Hematopoietic multipotent progenitor cell treated with erythropoietin and hydrocortisone succinate and interleukin-3 and kit ligand, for 6 days (in vitro differentiated cells): Measurements from ENCODE around the gene CEP112.

ENCODE experiments used
- DNase-seq: peaks from one replicate; pipeline ENCODE4 v3.0.0-alpha.2; 2015

Gene CEP112

DNA sequence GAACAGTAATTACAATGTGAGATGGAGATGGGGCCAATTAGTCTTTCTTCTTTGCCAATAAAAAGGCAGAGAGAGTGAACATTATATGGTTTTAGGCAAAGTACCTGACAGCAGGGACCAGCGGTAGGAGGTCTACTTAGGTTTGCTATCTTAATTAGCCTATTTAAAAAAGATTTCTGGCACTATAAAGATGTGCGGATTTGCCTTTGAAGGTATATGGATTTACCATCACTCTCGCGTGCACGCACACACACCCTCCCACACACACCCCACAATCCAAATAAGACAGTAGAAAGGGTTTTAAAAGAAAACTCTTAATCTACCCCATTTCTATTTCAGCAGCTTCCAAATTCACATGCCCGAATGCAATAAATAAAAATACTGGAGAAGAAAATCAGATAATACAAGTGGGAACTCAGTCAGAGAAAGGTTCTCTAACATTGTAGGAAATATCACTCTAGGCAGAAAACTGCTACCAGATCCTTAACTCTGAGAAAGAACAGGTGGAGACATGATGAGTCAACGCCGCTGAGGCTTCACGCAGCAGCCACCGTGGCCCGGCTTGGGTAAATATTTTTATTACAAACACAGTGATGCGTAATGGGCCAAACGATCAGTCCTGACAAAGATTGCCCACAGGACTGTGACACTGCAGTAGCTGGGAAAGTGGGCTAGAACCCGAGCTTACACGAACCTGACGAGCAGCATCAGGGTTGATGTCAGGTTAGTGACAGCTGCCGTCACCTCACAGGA lies 563.9 kb downstream of the CEP112 start:
- DNase-seq, result no peak

DNA sequence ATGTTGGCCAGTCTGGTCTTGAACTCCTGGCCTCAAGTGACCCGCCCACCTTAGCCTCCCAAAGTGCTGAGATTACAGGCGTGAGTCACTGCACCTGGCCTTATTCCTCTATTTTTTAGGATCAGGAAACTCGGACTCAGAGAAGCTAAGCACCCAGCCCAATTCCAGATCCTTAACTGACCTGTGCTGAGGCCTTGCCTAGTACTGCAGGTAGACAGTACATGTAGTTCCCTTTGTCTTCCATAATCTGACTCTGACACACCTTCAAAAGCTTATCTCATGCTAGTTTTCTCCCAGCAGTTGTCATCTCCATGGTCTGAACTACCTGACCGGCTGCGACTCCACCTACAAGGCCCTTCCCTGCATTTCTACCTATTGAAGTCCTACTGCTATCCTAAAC lies 564.8 kb downstream of the CEP112 start:
- DNase-seq, result no peak

DNA sequence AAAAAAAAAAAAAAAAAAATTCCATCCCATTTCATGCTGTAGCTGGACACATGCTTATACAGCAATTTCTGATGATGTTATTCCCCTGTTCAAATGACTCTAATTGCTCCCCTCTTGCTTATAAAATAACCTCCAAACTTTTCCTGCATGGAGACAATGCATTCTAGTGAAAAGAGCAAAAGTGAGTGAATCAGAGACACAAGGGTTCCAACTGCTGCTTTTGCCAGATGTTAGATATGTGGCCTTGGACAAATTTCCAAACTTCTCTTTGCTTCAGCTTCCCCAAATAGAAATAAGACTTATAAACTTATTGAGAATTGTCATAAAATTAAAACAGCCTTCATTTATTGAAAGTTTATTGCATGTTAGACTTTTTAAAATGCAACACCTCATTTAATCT lies 565.5 kb downstream of the CEP112 start:
- DNase-seq, result no peak

DNA sequence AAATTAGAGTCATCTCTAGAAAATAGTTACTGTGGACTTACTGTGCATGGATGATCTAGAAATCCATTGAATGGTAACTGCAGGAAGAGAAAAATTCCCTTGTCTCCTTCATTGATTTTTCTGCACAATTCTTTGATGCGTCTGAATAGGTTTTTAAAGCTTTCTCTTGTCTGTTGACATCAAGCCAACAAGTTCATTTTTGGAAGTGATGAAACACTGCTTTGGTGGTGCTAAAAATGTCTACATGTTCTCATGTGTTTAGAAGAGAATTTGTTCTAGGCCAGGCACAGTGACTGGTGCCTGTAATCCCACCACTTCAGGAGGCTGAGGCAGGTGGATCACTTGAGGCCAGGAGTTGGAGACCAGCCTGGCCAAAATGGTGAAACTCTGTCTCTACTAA lies 573.4 kb downstream of the CEP112 start:
- DNase-seq, result no peak

DNA sequence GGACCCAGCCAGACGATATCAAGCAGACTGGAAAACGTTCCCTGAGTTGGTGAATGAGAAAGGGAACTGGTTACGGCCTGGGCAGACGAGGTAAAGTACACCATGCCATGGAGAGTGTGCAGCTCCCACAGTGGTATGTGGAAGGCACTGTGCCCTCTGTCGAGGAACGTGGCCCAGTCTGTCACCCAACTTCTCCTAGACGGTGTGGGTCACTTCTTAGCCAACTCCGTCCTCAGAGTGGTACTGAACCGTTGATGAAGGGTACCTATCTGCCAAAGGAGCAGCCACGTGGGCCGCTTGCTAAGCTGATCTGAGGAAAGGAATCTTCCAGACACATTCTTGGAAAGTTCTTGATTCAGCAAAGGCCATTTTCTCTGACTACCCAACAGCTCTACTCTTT lies 574.4 kb downstream of the CEP112 start:
- DNase-seq, result no peak

GRCh38 chr17:65609749-65610148 lies 582.2 kb downstream of the CEP112 start:
- DNase-seq, result no peak

DNA sequence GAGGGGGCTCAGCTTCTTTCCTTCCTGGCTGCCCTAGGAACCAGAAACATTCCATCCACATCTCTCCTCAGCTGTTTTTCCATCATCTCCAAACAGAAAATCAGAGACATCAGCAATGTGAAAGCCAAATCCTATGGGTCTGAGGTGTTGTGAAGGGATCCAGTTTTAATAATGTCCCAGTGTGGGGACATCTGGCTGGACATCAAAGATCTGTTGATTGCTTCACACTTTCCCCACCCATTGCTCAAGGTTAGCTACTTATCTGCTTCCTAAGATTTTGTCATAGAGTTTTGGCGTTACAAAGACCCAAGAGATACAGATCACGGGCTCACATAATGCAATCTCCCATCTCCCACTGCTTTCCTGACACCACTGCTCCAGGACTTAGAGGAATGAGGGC lies 582.6 kb downstream of the CEP112 start:
- DNase-seq, result peak; percentile 19

DNA sequence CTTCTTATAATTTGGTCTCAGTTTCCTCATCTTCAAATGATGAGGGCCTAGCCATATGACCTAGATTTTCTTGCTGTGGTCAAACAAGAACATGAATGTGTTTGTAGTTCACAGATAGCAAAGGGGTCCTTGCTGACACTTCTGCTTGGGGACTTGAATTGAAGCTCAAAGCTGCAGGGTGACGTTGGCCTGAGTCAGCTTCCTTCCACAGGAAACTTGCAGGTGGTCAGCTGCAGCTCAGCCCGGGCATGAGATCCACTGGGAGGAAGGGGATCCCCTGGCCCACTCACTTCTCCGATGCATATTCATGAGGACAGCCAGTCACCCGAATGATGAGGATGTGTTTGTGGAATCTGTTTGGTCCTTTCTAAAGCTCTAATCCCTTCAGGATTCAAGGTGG lies 587.9 kb downstream of the CEP112 start:
- DNase-seq, result no peak

- no peak for DNase-seq
Observed at GRCh38 chr17:65601881-65602280, 590.1 kb downstream of the CEP112 start.

DNA sequence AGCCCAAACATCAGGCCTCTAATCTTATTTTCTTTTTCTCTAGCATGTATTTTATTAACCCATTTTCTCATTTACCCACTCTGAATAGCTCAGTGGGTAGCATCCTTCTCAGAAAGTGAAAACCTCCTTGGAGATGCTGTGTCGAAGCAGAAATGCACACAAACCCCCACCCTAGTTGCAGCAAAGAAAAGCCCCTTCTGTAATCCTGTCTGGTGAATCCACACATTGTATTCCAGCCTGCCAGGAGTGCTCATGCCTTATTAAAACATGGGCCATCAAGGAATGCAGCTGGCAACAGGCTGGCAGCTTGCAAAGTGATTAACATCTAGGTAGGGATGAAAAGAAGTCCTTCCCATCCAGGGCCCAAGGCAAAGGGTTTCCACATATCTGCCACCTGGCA lies 590.8 kb downstream of the CEP112 start:
- DNase-seq, result no peak

DNA sequence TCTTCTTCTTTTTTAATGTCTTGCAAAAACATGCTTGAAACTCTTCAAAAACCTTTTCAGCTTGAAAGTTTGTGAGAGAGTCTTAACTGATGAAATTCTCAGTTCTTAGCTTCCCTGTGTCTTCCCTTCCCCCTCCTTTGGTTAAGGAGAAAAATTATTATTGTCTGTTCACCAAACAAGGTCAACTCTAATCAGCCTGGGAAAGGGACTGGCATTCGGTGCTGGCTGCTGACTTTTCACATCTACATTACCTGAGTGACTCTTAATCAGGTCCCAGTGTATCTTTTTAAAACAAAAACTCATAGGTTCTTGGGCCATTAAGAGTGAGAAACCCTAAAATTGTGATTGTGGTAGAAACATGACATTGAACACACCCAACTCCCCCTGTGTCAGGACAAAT lies 591.4 kb downstream of the CEP112 start:
- no peak for DNase-seq

DNA sequence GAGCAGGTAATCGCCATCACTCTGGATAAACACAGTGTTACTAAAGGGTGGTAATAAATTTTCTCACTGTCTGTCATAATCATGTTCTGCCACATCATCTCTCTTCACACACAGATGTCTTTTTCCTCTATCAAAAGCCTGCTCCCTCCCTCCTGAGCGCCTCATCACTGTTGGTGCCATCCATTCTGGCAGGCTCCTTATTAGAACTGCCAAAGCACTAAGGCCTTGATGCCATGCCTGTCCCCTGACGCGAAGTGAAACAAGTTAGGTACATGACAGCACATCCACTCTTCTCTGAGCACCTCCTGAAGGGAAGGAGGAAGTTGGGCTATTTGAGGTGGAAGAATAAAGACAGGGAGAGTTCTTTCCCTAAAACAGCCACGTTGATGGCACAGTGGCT lies 592.3 kb downstream of the CEP112 start:
- no peak for DNase-seq

DNA sequence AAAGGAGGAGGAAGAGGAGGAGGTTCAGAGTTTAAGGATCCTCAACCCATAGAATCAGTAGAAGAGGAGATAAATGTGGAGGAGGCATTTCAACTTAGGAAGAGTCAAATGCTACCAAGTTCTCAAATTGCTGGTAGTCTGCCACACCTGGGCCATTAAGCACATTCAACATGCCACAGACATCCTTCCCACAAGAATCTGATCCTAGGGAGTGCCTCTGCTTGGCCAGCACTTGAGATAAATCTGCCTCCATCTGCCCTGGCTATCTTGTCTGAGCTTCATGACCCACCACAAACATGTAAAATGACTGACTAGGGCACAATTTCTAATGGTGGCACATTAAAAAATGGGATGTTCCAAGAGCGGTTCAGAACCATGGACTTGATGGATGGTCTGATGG lies 593.2 kb downstream of the CEP112 start:
- no peak for DNase-seq

GRCh38 chr17:65595071-65595656 lies 596.8 kb downstream of the CEP112 start:
- no peak for DNase-seq

GRCh38 chr17:65593855-65594845 lies 597.8 kb downstream of the CEP112 start:
- DNase-seq, result no peak

DNA sequence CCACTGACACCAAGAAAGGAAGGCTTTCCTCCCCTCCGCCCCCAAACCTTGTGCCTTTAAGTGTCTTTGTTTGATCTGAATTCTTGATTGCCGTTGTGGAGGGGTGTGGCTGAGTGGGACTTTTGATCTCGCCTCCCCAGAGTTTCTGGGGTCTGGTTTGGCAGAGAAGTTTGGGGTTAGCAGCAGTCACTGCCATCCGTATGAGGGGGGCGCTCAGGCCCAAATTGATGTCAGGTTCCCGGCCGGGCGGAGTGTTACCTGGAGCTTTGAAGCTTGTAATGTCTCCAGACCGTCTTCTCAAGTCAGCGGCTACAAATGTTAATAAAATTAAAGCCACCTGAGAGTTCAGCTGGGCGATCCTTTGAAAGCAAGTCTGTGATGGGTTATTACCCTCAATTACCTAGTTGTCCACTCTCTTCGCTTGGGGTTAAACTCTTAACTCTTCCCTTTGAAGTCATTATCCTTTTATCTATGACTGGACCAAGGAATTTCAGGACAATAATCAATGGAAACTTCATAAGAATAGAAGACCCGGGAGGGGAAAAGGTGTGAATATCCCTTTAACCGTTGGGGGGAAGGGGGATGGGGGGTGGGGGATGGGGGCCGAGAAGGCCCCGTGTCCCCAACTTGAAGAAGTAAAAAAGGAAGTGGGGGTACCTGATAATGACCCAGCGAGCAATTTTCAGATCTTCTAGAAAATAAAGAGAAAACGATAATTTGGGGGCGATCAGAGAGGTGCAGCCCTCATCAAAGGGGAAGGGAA lies 598.7 kb downstream of the CEP112 start:
- DNase-seq, result no peak

GRCh38 chr17:65592125-65592965 lies 599.6 kb downstream of the CEP112 start:
- DNase-seq, result no peak

- no peak for DNase-seq
Observed at GRCh38 chr17:65589321-65589720, 602.6 kb downstream of the CEP112 start.

GRCh38 chr17:65588181-65588808 lies 603.6 kb downstream of the CEP112 start:
- peak; percentile 7 for DNase-seq

GRCh38 chr17:65587534-65588180 lies 604.3 kb downstream of the CEP112 start:
- DNase-seq, result no peak

- no peak for DNase-seq
Observed at GRCh38 chr17:65586899-65587298, 605.0 kb downstream of the CEP112 start.
